Measurements from ENCODE around the gene ACAD11. TPM values are rescaled to one million over a fixed set of nuclear protein-coding genes. Genes with fewer than 3 reads are reported as not detected.

Gene ACAD11, protein sequence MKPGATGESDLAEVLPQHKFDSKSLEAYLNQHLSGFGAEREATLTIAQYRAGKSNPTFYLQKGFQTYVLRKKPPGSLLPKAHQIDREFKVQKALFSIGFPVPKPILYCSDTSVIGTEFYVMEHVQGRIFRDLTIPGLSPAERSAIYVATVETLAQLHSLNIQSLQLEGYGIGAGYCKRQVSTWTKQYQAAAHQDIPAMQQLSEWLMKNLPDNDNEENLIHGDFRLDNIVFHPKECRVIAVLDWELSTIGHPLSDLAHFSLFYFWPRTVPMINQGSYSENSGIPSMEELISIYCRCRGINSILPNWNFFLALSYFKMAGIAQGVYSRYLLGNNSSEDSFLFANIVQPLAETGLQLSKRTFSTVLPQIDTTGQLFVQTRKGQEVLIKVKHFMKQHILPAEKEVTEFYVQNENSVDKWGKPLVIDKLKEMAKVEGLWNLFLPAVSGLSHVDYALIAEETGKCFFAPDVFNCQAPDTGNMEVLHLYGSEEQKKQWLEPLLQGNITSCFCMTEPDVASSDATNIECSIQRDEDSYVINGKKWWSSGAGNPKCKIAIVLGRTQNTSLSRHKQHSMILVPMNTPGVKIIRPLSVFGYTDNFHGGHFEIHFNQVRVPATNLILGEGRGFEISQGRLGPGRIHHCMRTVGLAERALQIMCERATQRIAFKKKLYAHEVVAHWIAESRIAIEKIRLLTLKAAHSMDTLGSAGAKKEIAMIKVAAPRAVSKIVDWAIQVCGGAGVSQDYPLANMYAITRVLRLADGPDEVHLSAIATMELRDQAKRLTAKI
- polyA plus RNA-seq (2013, experiment 1 of 2), result 14.1 TPM
- 14.5 TPM for polyA plus RNA-seq (2013, experiment 2 of 2)

DNA sequence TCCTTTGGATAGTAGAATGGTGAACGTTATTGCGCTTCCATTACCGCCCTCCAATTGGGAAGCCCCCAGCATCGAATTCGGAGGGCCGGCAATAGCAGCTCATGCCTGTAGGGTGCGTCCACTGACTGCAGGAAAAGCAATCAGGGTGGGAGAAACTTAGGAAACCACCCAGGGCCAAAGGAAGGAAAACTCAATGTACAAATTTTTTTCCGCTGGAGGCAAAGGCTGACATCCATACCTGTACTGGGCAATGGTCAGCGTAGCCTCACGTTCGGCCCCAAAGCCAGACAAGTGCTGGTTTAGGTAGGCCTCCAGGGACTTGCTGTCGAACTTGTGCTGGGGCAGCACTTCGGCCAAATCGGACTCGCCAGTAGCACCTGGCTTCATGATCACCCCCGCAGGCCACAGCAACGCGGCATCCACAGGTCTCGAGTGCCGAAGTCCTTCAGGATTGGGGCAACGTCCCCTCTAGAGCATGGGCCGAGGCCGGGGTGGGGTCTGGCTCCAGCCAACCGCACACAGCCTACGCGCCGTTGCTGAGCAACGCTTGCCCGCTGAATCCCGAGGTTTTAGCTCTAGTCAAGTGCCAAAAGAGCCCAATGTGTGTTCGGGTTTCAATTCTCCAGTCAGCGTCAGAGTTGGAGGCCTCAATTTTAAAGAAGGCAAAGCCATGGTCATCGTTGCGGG is at the start of gene ACAD11:
Gene ACAD11, minus strand, starts transcription at position 445 of the 687 bp plus-strand sequence. Its CDS starts 58 bp downstream, at position 387.
- peak within 1 kb of the TSS; percentile 49 for H2AK5ac ChIP-seq (ENCODE audit: low read depth, low read length)
- no peak within 1 kb of the TSS for H2BK12ac ChIP-seq (ENCODE audit: low read length)
- peaks cover 0 to 11% of the 10 kb centered on the region in 2 donors for H3K36me3 ChIP-seq (replicated peaks in 1 of 2; ENCODE audit: control insufficient read depth in 2 of 2, insufficient read depth in 2 of 2, low read length in 2 of 2)
- no peaks in the 10 kb centered on the region for H3K79me1 ChIP-seq (ENCODE audit: low read depth, low read length)
- H4K91ac ChIP-seq (ENCODE audit: low read depth, low read length, poor library complexity), result no peak within 1 kb of the TSS
- H3K4ac ChIP-seq (ENCODE audit: low read length), result no peak within 1 kb of the TSS
- DNase-seq (ENCODE audit: low spot score), result peak; percentile 56
- H3K27me3 ChIP-seq (ENCODE audit: control insufficient read depth in 3 of 3, insufficient read depth in 3 of 3, low read depth in 1 of 3, low read length in 3 of 3), result no peaks in the 10 kb centered on the region
- H3K4me1 ChIP-seq (ENCODE audit: control insufficient read depth in 2 of 2, insufficient read depth in 1 of 2, low read depth in 1 of 2, low read length in 2 of 2), result peaks cover 0 to 8% of the 10 kb centered on the region in 2 donors
- H3K27ac ChIP-seq (replicated peaks; ENCODE audit: low read length), result peak within 1 kb of the TSS; percentile 75
- WGBS, 2 donors (ENCODE audit: extremely low coverage in 2 of 2, insufficient read length in 2 of 2, insufficient replicate concordance in 1 of 2), result no CpG with 5 or more reads among the region's 34 CpGs
- H4K8ac ChIP-seq (ENCODE audit: low read depth, low read length), result no peak within 1 kb of the TSS
- no peak within 1 kb of the TSS for H2BK120ac ChIP-seq (ENCODE audit: low read depth, low read length)
- H3K9me3 ChIP-seq (replicated peaks in 1 of 2; ENCODE audit: control insufficient read depth in 2 of 2, insufficient read depth in 1 of 2, low read depth in 1 of 2, low read length in 2 of 2), result no peaks in the 10 kb centered on the region
- peak within 1 kb of the TSS; percentile 65 for H3K14ac ChIP-seq (ENCODE audit: low read length)
- H3K18ac ChIP-seq (ENCODE audit: low read length), result peak within 1 kb of the TSS; percentile 93
- H3K4me3 ChIP-seq (ENCODE audit: low read length in 2 of 2), result peak within 1 kb of the TSS; percentile 58 to 97
- H3K9ac ChIP-seq (ENCODE audit: low read depth, low read length, poor library complexity), result peak within 1 kb of the TSS; percentile 92
- peak within 1 kb of the TSS; percentile 97 for H2AFZ ChIP-seq (ENCODE audit: low read length)
- peak within 1 kb of the TSS; percentile 5 for H2BK15ac ChIP-seq (ENCODE audit: low read length)
- peak within 1 kb of the TSS; percentile 62 for H2BK5ac ChIP-seq (ENCODE audit: low read length)
- H3K23ac ChIP-seq (ENCODE audit: low read depth, low read length, poor library complexity), result peak within 1 kb of the TSS; percentile 22
- H3K4me2 ChIP-seq (ENCODE audit: insufficient read depth, low read length, poor library complexity, severe bottlenecking), result peak within 1 kb of the TSS; percentile 90

DNA sequence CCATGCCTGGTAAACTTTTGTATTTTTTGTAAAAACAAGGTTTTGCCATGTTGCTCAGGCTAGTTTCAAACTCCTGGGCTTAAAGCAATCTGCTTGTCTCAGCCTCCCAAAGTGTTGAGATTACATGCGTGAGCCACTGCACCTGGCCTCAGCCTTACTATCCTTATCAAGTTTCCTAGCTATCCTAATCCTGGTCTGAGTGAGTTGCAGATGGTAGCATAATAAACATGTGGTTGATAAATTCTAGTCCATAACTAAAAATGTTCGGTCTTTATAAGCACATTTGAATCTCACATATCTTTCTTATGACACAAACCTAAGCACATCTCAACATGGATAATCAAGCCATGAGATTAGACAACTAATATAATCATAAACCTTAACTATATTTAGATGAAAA is 44.1 kb upstream of the ACAD11 start:
- H3K4me3 ChIP-seq (ENCODE audit: low read length in 2 of 2), result no peak overlapping the region
- no peak overlapping the region for H3K27ac ChIP-seq (replicated peaks; ENCODE audit: low read length)
- DNase-seq (ENCODE audit: low spot score), result no peak
- no peak overlapping the region for H2AK5ac ChIP-seq (ENCODE audit: low read depth, low read length)
- H3K14ac ChIP-seq (ENCODE audit: low read length), result no peak overlapping the region
- H3K36me3 ChIP-seq (replicated peaks in 1 of 2; ENCODE audit: control insufficient read depth in 2 of 2, insufficient read depth in 2 of 2, low read length in 2 of 2), result peaks cover 12 to 95% of the 10 kb centered on the region in 2 donors
- H3K23ac ChIP-seq (ENCODE audit: low read depth, low read length, poor library complexity), result no peak overlapping the region
- H2AFZ ChIP-seq (ENCODE audit: low read length), result no peak overlapping the region
- H3K4me1 ChIP-seq (ENCODE audit: control insufficient read depth in 2 of 2, insufficient read depth in 1 of 2, low read depth in 1 of 2, low read length in 2 of 2), result no peaks in the 10 kb centered on the region
- H4K91ac ChIP-seq (ENCODE audit: low read depth, low read length, poor library complexity), result no peak overlapping the region
- no peak overlapping the region for H2BK120ac ChIP-seq (ENCODE audit: low read depth, low read length)
- H3K4me2 ChIP-seq (ENCODE audit: insufficient read depth, low read length, poor library complexity, severe bottlenecking), result no peak overlapping the region
- no CpG with 5 or more reads among the region's 2 CpGs for whole genome bisulfite sequencing, 2 donors (ENCODE audit: extremely low coverage in 2 of 2, insufficient read length in 2 of 2, insufficient replicate concordance in 1 of 2)
- H3K4ac ChIP-seq (ENCODE audit: low read length), result no peak overlapping the region
- no peaks in the 10 kb centered on the region for H3K27me3 ChIP-seq (ENCODE audit: control insufficient read depth in 3 of 3, insufficient read depth in 3 of 3, low read depth in 1 of 3, low read length in 3 of 3)
- no peaks in the 10 kb centered on the region for H3K79me1 ChIP-seq (ENCODE audit: low read depth, low read length)
- H2BK15ac ChIP-seq (ENCODE audit: low read length), result no peak overlapping the region
- H3K9ac ChIP-seq (ENCODE audit: low read depth, low read length, poor library complexity), result no peak overlapping the region
- H2BK12ac ChIP-seq (ENCODE audit: low read length), result no peak overlapping the region
- no peak overlapping the region for H2BK5ac ChIP-seq (ENCODE audit: low read length)
- no peaks in the 10 kb centered on the region for H3K9me3 ChIP-seq (replicated peaks in 1 of 2; ENCODE audit: control insufficient read depth in 2 of 2, insufficient read depth in 1 of 2, low read depth in 1 of 2, low read length in 2 of 2)
- H4K8ac ChIP-seq (ENCODE audit: low read depth, low read length), result no peak overlapping the region
- H3K18ac ChIP-seq (ENCODE audit: low read length), result no peak overlapping the region

DNA sequence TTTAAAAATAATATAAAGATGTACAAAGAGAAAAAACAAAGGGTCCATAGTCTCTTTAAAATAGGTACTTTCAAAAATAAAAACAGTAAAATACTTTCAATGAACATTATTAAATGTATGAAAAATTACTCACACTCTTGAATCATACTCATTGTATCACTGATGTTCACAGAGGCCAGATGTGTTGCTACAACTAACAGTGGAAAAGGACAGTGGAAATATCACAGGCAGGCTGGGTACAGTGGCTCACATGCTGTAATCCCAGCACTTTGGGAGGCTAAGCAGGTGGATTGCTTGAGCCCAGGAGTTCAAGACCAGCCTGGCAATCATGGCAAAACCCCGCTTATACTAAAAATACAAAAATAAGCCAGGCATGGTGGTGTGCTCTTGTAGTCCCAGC is 35.8 kb upstream of the ACAD11 start:
- Histone ChIP-seq H2AFZ (ENCODE audit: low read length) (no peak overlapping the region), H3K9me3 (replicated peaks in 1 of 2; ENCODE audit: control insufficient read depth in 2 of 2, insufficient read depth in 1 of 2, low read depth in 1 of 2, low read length in 2 of 2) (no peaks in the 10 kb centered on the region), H3K18ac (ENCODE audit: low read length) (no peak overlapping the region), H3K9ac (ENCODE audit: low read depth, low read length, poor library complexity) (no peak overlapping the region), H3K4me3 (ENCODE audit: low read length in 2 of 2) (no peak overlapping the region), H2BK15ac (ENCODE audit: low read length) (no peak overlapping the region), H3K4me1 (ENCODE audit: control insufficient read depth in 2 of 2, insufficient read depth in 1 of 2, low read depth in 1 of 2, low read length in 2 of 2) (no peaks in the 10 kb centered on the region), H3K79me1 (ENCODE audit: low read depth, low read length) (no peaks in the 10 kb centered on the region), H4K8ac (ENCODE audit: low read depth, low read length) (no peak overlapping the region), H3K4ac (ENCODE audit: low read length) (no peak overlapping the region), H2BK5ac (ENCODE audit: low read length) (no peak overlapping the region), H2BK12ac (ENCODE audit: low read length) (no peak overlapping the region), H4K91ac (ENCODE audit: low read depth, low read length, poor library complexity) (no peak overlapping the region), H3K23ac (ENCODE audit: low read depth, low read length, poor library complexity) (no peak overlapping the region), H2BK120ac (ENCODE audit: low read depth, low read length) (no peak overlapping the region), H3K36me3 (replicated peaks in 1 of 2; ENCODE audit: control insufficient read depth in 2 of 2, insufficient read depth in 2 of 2, low read length in 2 of 2) (peaks cover 13 to 95% of the 10 kb centered on the region in 2 donors), H3K4me2 (ENCODE audit: insufficient read depth, low read length, poor library complexity, severe bottlenecking) (no peak overlapping the region), H3K14ac (ENCODE audit: low read length) (no peak overlapping the region), H3K27ac (replicated peaks; ENCODE audit: low read length) (no peak overlapping the region), H2AK5ac (ENCODE audit: low read depth, low read length) (no peak overlapping the region), H3K27me3 (ENCODE audit: control insufficient read depth in 3 of 3, insufficient read depth in 3 of 3, low read depth in 1 of 3, low read length in 3 of 3) (no peaks in the 10 kb centered on the region)
- DNase-seq (ENCODE audit: low spot score), result no peak
- no CpG with 5 or more reads among the region's 1 CpG for WGBS, 2 donors (ENCODE audit: extremely low coverage in 2 of 2, insufficient read length in 2 of 2, insufficient replicate concordance in 1 of 2)
